HG02610 (cell line): ENCODE data around the gene MTMR12.
A peak's percentile ranks its signal among the peaks of the same experiment; 100 is the strongest.
"Not testable (repeated sequence)": the region's sequence is repeated elsewhere in the genome, so short reads cannot be mapped to it uniquely, and the experiment has no call there.

Experiments
- ATAC-seq: cut with Tn5 transposase; IDR thresholded peaks from one replicate; pipeline ENCODE4 v1.9.1; 2021; ENCODE audit warnings: mild to moderate bottlenecking, moderate library complexity; ENCODE audit not compliant: unreplicated experiment

Gene MTMR12

DNA sequence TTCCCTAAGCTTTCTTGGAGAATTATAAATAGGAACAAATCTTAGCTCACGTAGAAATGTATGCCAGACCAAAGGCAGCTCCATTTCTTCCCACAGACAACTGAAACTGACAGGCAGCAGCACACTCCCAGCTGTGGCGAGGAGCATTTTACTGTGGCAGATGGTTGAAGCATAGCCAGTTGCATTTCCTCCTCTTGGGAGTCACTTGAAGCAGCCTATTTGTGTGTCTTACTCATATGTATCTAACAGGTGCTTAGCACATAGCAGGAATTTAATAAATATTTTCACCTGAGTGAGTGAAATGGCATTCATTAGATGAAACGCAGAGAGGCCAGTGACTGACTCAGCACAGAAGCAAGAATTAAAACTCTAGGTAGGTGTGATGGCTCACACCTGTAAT is 12.3 kb upstream of the MTMR12 start:
- ATAC-seq, result peak; percentile 64

- no peak for ATAC-seq
Observed at GRCh38 chr5:32323741-32324140, 11.0 kb upstream of the MTMR12 start.

DNA sequence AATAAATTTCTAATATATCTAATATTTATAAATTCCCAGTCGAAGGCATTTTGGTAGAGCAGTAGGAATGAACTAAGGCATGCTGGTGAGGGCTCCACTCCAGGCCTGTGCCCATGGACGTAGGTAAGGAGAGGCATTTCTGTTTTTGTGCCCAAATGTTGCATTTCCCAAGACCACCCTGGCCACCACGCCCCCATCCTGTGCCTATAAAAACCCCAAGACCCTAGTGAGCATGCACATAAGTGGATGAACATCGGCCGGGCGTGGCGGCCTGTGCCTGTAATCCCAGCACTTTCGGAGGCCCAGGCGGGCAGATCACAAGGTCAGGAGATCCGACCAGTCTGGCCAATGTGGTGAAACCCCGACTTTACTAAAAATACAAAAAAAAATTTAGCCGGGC is 10.1 kb upstream of the MTMR12 start:
- ATAC-seq, result no peak

DNA sequence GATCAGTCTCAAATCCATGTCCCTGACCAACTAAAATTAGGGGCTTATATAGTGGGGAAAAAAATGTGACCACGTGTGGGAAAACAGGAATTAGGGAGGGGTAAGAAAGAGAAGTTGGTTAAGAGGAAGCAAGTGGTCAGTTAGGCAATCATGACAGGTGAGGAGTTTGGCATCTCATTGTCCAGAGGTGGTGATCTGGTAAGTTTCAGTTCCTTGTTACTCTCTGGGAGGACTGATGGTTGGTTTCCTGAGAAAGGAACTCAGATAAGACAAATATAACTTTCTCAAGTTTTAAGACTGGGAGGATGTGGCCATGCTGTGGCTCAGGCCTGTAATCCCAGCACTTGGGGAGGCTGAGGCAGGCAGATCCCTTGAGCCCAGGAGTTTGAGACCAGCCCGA is 9.0 kb upstream of the MTMR12 start:
- ATAC-seq, result not testable (repeated sequence)

DNA sequence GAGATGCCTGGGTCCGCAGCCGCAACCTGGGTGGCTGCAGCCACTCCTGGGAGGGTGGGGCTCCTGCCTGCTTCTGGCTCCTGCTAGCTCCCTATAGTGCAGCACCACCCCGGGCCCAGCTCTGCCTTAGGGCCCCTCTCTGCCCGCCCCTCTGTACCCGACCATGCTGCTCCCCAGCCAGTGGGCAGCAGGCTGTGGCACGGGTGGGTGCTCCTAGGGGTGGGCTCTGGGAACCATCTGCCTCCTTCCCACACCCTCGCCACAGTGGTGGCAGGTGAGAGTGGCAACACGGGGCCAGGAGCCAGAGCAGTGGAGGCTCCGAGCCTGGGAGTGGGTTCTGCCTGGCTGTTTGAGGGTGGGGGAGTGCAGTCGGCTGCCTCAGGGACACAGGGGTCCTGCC is 7.8 kb upstream of the MTMR12 start:
- ATAC-seq, result no peak

- ATAC-seq, result no peak
Observed at GRCh38 chr5:32319926-32320543, 7.3 kb upstream of the MTMR12 start.

DNA sequence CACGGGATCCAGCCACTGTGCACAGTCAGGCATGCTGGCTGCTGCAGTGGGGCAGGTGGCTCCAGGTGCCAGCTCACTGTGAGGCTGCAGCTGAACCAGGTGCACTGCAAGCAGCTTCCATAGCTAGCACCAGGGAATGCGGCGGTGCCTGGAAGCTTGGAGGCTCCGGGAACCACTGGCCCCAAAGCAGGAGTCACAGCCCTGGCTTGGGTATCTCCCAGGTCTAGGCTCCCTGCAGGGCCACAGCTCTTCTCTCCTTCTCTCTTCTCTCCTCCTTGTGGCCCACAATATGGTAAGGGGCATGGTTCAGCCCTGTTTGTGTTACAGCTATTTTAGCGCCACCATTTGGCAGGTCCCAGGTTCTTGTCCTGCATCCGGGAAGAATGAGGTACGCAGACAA is 6.7 kb upstream of the MTMR12 start:
- no peak for ATAC-seq

DNA sequence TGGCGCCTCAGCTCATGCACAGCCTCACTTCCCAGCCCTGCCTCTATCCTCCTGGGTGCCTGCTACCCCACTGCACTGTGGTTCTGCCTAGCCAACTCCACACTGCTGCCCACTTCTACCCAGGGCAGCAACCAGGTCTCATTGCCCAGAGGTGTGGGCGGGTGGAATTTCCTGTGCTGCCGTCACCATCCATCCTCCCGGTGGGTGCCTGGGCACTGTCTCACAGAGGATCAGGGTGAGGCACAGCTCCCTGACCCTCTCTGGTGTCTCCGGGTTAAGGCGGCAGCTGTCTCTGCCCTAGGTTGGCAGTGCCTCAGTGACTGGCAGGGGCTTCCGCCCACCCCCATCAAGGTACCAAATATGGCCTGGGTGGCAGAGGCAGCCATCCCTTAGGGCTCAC is 4.3 kb upstream of the MTMR12 start:
- no peak for ATAC-seq

- no peak for ATAC-seq
Observed at GRCh38 chr5:32315221-32316014, 2.7 kb upstream of the MTMR12 start.

DNA sequence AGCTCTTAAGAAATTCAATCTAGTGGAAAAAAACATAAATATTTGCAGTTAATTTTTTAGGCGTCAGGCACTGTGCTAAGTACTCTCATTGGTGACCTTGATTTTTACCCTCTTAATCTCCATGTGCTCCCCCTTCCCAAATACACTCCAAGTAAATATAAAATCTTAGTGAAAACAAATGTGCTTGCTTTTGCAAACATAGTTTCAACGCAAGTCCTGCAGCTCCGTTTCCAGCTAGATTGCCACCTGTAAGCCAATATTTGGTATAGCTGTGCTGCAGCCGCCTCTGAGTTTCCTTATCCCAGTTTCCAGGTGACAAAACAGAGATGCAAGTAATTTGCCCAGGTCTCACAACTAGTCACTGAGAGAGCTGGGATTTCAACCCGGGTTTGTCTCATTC is 1.9 kb upstream of the MTMR12 start:
- no peak for ATAC-seq

GRCh38 chr5:32314152-32314488 is 1.4 kb upstream of the MTMR12 start:
- ATAC-seq, result not testable (repeated sequence)

DNA sequence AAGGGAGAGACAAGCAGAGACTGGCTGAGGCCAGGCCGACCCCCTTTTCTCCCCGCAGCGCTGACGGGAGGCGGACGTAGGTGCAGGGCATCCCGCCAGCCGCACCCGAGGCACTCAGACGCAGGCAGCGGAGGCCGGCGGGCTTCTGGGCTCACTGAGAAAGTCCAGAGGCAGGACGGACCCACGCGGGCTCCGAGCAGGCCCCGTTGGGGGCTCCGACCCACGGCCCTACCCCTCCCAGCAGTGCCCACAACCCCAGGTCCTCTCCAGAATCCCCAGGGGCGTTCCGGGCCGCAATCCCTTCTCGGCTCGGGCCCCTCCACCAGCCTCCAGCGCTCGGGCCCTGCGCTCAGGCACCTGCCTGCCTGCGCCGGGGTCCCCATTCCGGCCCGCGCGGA is 543 bp downstream of the MTMR12 start:
- peak; percentile 27 for ATAC-seq

- ATAC-seq, result no peak
Observed at GRCh38 chr5:32311404-32312196, 1.1 kb downstream of the MTMR12 start.

GRCh38 chr5:32309761-32310160 is 3.0 kb downstream of the MTMR12 start:
- ATAC-seq, result no peak

- ATAC-seq, result no peak
Observed at GRCh38 chr5:32308946-32309345, 3.8 kb downstream of the MTMR12 start.

GRCh38 chr5:32307769-32308194 is 5.0 kb downstream of the MTMR12 start:
- ATAC-seq, result no peak

- ATAC-seq, result no peak
Observed at GRCh38 chr5:32304622-32305021, 8.1 kb downstream of the MTMR12 start.

DNA sequence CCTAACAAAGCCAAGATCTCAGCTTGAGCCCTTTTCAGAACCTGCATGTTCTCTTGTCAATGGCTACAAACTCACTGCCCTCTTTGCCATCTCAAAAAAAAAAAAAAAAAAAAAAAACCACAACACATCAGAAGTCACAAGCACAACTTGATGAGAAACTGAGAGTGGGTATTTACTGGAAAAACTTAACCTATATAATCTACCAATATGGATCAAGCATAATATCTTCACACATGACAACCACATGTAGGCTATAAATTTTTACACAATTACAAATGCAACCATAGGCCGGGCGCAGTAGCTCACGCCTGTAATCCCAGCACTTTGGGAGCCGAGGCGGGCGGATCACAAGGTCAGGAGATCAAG is 9.0 kb downstream of the MTMR12 start:
- no peak for ATAC-seq

GRCh38 chr5:32302835-32303754 is 9.6 kb downstream of the MTMR12 start:
- ATAC-seq, result no peak

- ATAC-seq, result no peak
Observed at GRCh38 chr5:32301891-32302290, 10.8 kb downstream of the MTMR12 start.
